GM21447 (cell line): ENCODE data around the gene ARL15.
A peak's percentile ranks its signal among the peaks of the same experiment; 100 is the strongest.
"Not testable (repeated sequence)": the region's sequence is repeated elsewhere in the genome, so short reads cannot be mapped to it uniquely, and the experiment has no call there.

Experiments
- ATAC-seq: cut with Tn5 transposase; IDR thresholded peaks from one replicate; pipeline ENCODE4 v1.9.1; 2021; ENCODE audit not compliant: unreplicated experiment

Gene ARL15

GRCh38 chr5:54049144-54049543 is 261.2 kb downstream of the ARL15 start:
- ATAC-seq, result no peak

GRCh38 chr5:54045077-54045792 is 265.1 kb downstream of the ARL15 start:
- no peak for ATAC-seq

- ATAC-seq, result not testable (repeated sequence)
Observed at GRCh38 chr5:54044276-54044675, 266.1 kb downstream of the ARL15 start.

GRCh38 chr5:54040804-54041203 is 269.6 kb downstream of the ARL15 start:
- ATAC-seq, result no peak

- no peak for ATAC-seq
Observed at GRCh38 chr5:54040018-54040417, 270.4 kb downstream of the ARL15 start.

GRCh38 chr5:54037205-54037604 is 273.2 kb downstream of the ARL15 start:
- ATAC-seq, result no peak

GRCh38 chr5:54030981-54031380 is 279.4 kb downstream of the ARL15 start:
- ATAC-seq, result no peak

GRCh38 chr5:54024466-54024865 is 285.9 kb downstream of the ARL15 start:
- ATAC-seq, result no peak

GRCh38 chr5:54022223-54022622 is 288.1 kb downstream of the ARL15 start:
- no peak for ATAC-seq

GRCh38 chr5:54021431-54022164 is 288.8 kb downstream of the ARL15 start:
- ATAC-seq, result peak; percentile 74

GRCh38 chr5:54018438-54018837 is 291.9 kb downstream of the ARL15 start:
- no peak for ATAC-seq

- ATAC-seq, result no peak
Observed at GRCh38 chr5:54017580-54017979, 292.8 kb downstream of the ARL15 start.

GRCh38 chr5:54013556-54014194 is 296.7 kb downstream of the ARL15 start:
- ATAC-seq, result no peak

GRCh38 chr5:54009828-54010227 is 300.5 kb downstream of the ARL15 start:
- ATAC-seq, result no peak

GRCh38 chr5:54009357-54009756 is 301.0 kb downstream of the ARL15 start:
- no peak for ATAC-seq

GRCh38 chr5:54007827-54008777 is 302.3 kb downstream of the ARL15 start:
- ATAC-seq, result no peak

GRCh38 chr5:54004697-54005096 is 305.7 kb downstream of the ARL15 start:
- no peak for ATAC-seq

GRCh38 chr5:54002779-54003178 is 307.6 kb downstream of the ARL15 start:
- no peak for ATAC-seq

- no peak for ATAC-seq
Observed at GRCh38 chr5:54001976-54002775, 308.2 kb downstream of the ARL15 start.

- no peak for ATAC-seq
Observed at GRCh38 chr5:54000011-54000410, 310.4 kb downstream of the ARL15 start.
